Vagina (tissue), 2 donors: ENCODE measurements around the gene P2RY11. TPM values are rescaled to one million over a fixed set of nuclear protein-coding genes. Genes with fewer than 3 reads are reported as not detected.

Source experiments
- DNase-seq, 2 donors: peaks; one replicate each; pipeline ENCODE4 v3.0.0-alpha.2; 2017; ENCODE audit errors: extremely low spot score in 2 of 2
- H3K27ac ChIP-seq: fragments of 200-600 bp; sonication (generic); one replicate; pipeline ENCODE4 v1.5.1; 2019
- H3K27me3 ChIP-seq: fragments of 200-600 bp; sonication (generic); one replicate; pipeline ENCODE4 v1.5.1; 2019
- H3K36me3 ChIP-seq, 2 donors: fragments of 200-600 bp; sonication (generic); one replicate each; pipeline ENCODE4 v1.5.1; 2017 to 2019
- H3K4me1 ChIP-seq: fragments of 200-600 bp; sonication (generic); one replicate; pipeline ENCODE4 v1.5.1; 2019
- H3K4me3 ChIP-seq, 2 donors: fragments of 200-600 bp; sonication (generic); 1 replicate in 1 of 2; 2 replicates in 1 of 2; pipeline ENCODE4 v1.5.1; 2016 to 2019
- H3K9me3 ChIP-seq: fragments of 200-600 bp; sonication (generic); one replicate; pipeline ENCODE4 v1.5.1; 2019
- POLR2A ChIP-seq, 2 donors: fragments of 450-650 bp; IDR thresholded peaks; one replicate each; pipeline ENCODE4 v1.6.1; 2017; ENCODE audit warnings: antibody characterized with exemption in 2 of 2, mild to moderate bottlenecking in 2 of 2, moderate library complexity in 2 of 2
- POLR2AphosphoS5 ChIP-seq, 2 donors: sonication (generic); formaldehyde crosslinking; IDR thresholded peaks; one replicate each; pipeline ENCODE4 v1.9.0; 2017; ENCODE audit warnings: antibody characterized with exemption in 2 of 2, mild to moderate bottlenecking in 2 of 2, low read depth in 1 of 2; ENCODE audit not compliant: insufficient read depth in 1 of 2
- intact Hi-C: fragments of 100-400 bp; cut with DNase I; formaldehyde crosslinking; loops from one replicate; pipeline ENCODE4 v1.15.1; 2023
- total RNA-seq: library from RNA; depleted of rRNA; stranded (reverse); fragments of >200 nt; gene quantifications from one replicate; pipeline ENCODE4 v1.2.3, GENCODE V29; 2016
- TF ChIP-seq, protein P1 (sequence below), 3 experiments: fragments of 450-650 bp in 2 of 3; fragments of 200-600 bp in 1 of 3; sonication (generic) in 1 of 3; IDR thresholded peaks; one replicate each; pipeline ENCODE4 v1.5.1; 2017 to 2019; ENCODE audit warnings: antibody characterized with exemption in 3 of 3, mild to moderate bottlenecking in 2 of 3, moderate library complexity in 2 of 3

The P2RY11 gene
- total RNA-seq, 1 donor from 2014 or later: 9.1 TPM

DNA sequence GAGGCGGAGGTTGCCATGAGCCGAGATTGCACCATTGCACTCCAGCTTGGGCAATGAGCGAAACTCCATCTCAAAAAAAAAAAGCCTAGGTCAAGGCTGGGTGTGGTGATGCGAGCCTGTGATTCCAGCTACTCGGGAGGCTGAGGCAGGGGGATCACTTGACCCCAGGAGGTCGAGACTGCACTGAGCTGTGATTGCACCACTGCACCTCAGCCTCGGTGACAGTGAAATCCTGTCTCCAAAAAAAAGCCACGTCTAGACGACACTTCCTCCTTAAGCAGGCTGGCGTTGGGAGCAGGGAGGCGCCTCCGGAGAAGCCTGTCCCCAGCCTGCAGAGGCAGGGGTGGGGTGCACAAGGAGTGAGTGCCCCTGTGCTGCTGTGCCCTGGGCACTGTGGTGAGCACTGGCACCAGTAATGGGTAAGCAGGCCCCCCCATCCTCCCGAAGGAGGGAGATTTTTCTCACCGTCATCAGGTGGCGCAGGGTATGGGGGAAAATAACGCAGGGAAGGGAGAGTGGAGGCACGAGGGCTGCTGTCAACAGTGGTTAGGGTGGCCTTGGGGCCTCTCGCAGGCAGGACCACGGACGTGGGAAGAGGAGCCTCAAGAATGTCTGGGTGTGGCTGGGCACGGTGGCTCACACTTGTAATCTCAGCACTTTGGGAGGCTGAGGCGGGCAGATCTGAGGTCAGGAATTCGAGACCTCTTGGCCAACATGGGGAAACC, 706 bp downstream of the P2RY11 start:
- Histone ChIP-seq H3K9me3 (no peaks in the 10 kb centered on the region), H3K4me3 (no peak overlapping the region), H3K27ac (no peak overlapping the region), H3K27me3 (no peaks in the 10 kb centered on the region), H3K36me3 (peaks cover 0 to 72% of the 10 kb centered on the region in 2 donors), H3K4me1 (peaks cover 18% of the 10 kb centered on the region)
- peak; percentile 79 to 87 for DNase-seq
- peak in 1 of 2 donors; percentile 20 for TF ChIP-seq POLR2AphosphoS5 (IDR thresholded peaks at IDR 0.05; ENCODE audit: insufficient read depth in 1 of 2, low read depth in 1 of 2)
- TF ChIP-seq POLR2A (IDR thresholded peaks at IDR 0.05): no peak
- intact Hi-C loops: no loop called here

DNA sequence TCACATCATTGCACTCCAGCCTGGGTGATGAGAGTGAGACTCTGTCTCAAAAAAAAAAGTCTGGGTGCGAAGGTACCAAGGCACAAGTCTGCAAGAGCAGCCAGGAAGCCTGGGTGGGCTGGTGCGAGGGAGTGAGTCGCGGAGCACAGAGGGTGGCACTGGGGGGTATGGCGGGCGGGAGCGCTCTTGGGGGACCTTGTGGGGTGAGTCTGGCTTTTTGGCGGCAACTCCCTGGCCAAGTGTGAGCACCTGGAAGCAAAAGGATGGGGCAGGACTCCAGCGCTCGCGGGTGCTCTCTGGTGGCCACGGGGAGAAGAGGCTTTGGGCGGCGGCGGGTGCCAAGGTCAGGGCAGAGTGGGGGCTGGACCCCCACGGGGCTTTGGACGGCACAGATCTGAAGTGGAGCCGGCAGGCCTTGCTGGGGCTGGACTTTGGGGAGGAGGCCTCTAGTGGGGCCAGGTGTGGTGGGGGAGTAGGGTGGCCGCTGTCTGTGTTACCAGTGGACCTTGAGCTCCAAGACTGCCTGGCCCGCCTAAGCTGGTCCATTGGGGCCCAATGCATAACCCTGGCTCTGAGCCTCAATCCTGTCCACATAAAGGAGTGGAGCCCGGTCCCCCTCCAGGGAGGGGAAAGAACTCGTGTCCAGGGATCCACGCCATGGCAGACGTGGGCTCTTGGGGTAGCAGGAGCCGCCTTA, 1.6 kb downstream of the P2RY11 start:
- peak; percentile 84 to 95 for DNase-seq
- Histone ChIP-seq H3K27ac (no peak overlapping the region), H3K36me3 (peaks cover 0 to 72% of the 10 kb centered on the region in 2 donors), H3K4me3 (no peak overlapping the region), H3K9me3 (no peaks in the 10 kb centered on the region), H3K27me3 (no peaks in the 10 kb centered on the region), H3K4me1 (peaks cover 11% of the 10 kb centered on the region)
- intact Hi-C loops: no loop called here
- TF ChIP-seq, protein P1, sequence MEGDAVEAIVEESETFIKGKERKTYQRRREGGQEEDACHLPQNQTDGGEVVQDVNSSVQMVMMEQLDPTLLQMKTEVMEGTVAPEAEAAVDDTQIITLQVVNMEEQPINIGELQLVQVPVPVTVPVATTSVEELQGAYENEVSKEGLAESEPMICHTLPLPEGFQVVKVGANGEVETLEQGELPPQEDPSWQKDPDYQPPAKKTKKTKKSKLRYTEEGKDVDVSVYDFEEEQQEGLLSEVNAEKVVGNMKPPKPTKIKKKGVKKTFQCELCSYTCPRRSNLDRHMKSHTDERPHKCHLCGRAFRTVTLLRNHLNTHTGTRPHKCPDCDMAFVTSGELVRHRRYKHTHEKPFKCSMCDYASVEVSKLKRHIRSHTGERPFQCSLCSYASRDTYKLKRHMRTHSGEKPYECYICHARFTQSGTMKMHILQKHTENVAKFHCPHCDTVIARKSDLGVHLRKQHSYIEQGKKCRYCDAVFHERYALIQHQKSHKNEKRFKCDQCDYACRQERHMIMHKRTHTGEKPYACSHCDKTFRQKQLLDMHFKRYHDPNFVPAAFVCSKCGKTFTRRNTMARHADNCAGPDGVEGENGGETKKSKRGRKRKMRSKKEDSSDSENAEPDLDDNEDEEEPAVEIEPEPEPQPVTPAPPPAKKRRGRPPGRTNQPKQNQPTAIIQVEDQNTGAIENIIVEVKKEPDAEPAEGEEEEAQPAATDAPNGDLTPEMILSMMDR (IDR thresholded peaks at IDR 0.05): peak in 2 of 3 experiments; percentile 24 to 36
- TF ChIP-seq POLR2A (IDR thresholded peaks at IDR 0.05): no peak

DNA sequence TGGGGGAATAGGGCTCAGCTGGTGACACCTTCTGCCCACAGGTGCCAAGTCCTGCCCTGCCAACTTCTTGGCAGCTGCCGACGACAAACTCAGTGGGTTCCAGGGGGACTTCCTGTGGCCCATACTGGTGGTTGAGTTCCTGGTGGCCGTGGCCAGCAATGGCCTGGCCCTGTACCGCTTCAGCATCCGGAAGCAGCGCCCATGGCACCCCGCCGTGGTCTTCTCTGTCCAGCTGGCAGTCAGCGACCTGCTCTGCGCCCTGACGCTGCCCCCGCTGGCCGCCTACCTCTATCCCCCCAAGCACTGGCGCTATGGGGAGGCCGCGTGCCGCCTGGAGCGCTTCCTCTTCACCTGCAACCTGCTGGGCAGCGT, 2.1 kb downstream of the P2RY11 start:
- H3K36me3 ChIP-seq: peaks cover 0 to 67% of the 10 kb centered on the region in 2 donors
- no peak overlapping the region for H3K4me3 ChIP-seq
- no peak for DNase-seq
- H3K9me3 ChIP-seq: no peaks in the 10 kb centered on the region
- intact Hi-C loops: no loop called here
- no peak overlapping the region for H3K27ac ChIP-seq
- TF ChIP-seq POLR2A (IDR thresholded peaks at IDR 0.05) (no peak), POLR2AphosphoS5 (IDR thresholded peaks at IDR 0.05; ENCODE audit: insufficient read depth in 1 of 2, low read depth in 1 of 2) (no peak)
- TF ChIP-seq, protein P1 (IDR thresholded peaks at IDR 0.05): no peak
- peaks cover 16% of the 10 kb centered on the region for H3K4me1 ChIP-seq
- H3K27me3 ChIP-seq: no peaks in the 10 kb centered on the region

DNA sequence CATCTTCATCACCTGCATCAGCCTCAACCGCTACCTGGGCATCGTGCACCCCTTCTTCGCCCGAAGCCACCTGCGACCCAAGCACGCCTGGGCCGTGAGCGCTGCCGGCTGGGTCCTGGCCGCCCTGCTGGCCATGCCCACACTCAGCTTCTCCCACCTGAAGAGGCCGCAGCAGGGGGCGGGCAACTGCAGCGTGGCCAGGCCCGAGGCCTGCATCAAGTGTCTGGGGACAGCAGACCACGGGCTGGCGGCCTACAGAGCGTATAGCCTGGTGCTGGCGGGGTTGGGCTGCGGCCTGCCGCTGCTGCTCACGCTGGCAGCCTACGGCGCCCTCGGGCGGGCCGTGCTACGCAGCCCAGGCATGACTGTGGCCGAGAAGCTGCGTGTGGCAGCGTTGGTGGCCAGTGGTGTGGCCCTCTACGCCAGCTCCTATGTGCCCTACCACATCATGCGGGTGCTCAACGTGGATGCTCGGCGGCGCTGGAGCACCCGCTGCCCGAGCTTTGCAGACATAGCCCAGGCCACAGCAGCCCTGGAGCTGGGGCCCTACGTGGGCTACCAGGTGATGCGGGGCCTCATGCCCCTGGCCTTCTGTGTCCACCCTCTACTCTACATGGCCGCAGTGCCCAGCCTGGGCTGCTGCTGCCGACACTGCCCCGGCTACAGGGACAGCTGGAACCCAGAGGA, 2.6 kb downstream of the P2RY11 start:
- Histone ChIP-seq H3K27ac (no peak overlapping the region), H3K9me3 (no peaks in the 10 kb centered on the region), H3K27me3 (no peaks in the 10 kb centered on the region), H3K4me3 (no peak overlapping the region), H3K36me3 (peaks cover 0 to 62% of the 10 kb centered on the region in 2 donors), H3K4me1 (peaks cover 21% of the 10 kb centered on the region)
- intact Hi-C loops: no loop called here
- DNase-seq: peak in 1 of 2 donors; percentile 91
- TF ChIP-seq POLR2AphosphoS5 (IDR thresholded peaks at IDR 0.05; ENCODE audit: insufficient read depth in 1 of 2, low read depth in 1 of 2): peak in 1 of 2 donors; percentile 9
- TF ChIP-seq POLR2A (IDR thresholded peaks at IDR 0.05): no peak

DNA sequence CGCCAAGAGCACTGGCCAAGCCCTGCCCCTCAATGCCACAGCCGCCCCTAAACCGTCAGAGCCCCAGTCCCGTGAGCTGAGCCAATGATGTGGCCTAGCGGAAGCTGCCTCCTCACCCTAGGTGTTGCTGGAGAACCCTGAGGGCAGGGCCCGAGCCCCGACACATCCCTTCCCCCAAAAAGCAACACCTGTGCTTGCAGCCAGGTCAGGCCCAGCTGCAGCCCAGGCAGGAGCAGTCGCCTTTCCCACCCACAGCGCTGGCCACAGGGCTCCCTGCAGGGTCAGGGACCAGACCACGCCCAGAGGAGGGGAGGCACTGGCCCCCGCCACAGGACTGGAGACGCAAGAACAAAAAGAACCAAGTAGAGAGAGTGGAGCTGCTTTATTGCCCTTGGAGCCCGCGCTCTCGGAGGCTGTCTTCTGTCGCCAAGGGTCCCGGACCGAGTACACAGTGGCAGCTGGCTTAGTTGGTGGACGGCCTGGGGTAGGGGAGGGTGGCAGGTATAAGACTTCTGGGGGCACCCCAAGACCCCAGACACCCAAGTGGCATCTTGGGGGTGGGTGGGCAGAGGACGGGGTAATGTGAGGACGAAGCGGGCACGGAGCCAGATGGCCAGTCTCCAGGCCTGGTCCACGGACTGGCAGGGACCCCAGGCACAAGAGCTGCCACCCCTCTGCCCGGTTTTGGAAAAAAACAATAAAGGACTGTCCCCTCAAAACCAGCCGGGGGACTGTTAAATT, 3.3 kb downstream of the P2RY11 start:
- Histone ChIP-seq H3K4me1 (peaks cover 25% of the 10 kb centered on the region), H3K4me3 (no peak overlapping the region), H3K36me3 (peaks cover 0 to 54% of the 10 kb centered on the region in 2 donors), H3K27me3 (no peaks in the 10 kb centered on the region), H3K27ac (no peak overlapping the region), H3K9me3 (no peaks in the 10 kb centered on the region)
- peak in 1 of 2 donors; percentile 86 for DNase-seq
- TF ChIP-seq POLR2AphosphoS5 (IDR thresholded peaks at IDR 0.05; ENCODE audit: insufficient read depth in 1 of 2, low read depth in 1 of 2) (no peak), POLR2A (IDR thresholded peaks at IDR 0.05) (no peak)
- TF ChIP-seq, protein P1 (IDR thresholded peaks at IDR 0.05): no peak
- intact Hi-C loops: no loop called here
